AG04450 (cell line): ENCODE measurements around the gene PDE10A. TPM values are rescaled to one million over a fixed set of nuclear protein-coding genes. Genes with fewer than 3 reads are reported as not detected.

ENCODE experiments used
- CTCF ChIA-PET: fragments of 300-600, 350-600 bp; formaldehyde crosslinking; extraction: SDS; loops from one replicate; lab custom pipeline; 2022; ENCODE audit warnings: antibody characterized with exemption, inconsistent platforms; lab: Charles Lee
- POLR2A ChIA-PET: fragments of 350-600 bp; formaldehyde crosslinking; extraction: SDS; loops from one replicate; lab custom pipeline; 2021; ENCODE audit warnings: antibody characterized with exemption, inconsistent platforms; lab: Yijun Ruan, JAX
- DNase-seq: peaks from one replicate; pipeline ENCODE4 v3.0.0-alpha.2; 2011; ENCODE audit warnings: low read depth, low spot score
- H3K27ac ChIP-seq: one replicate; pipeline ENCODE4 v1.5.1; 2012; ENCODE audit warnings: low read depth, low read length, control low read depth
- H3K27me3 ChIP-seq: one replicate; pipeline ENCODE4 v1.6.0; 2012; ENCODE audit warnings: low read length; ENCODE audit not compliant: control insufficient read depth, insufficient read depth
- H3K4me3 ChIP-seq: 2 replicates; pipeline ENCODE4 v1.5.1; 2011; ENCODE audit warnings: mild to moderate bottlenecking, low read depth, low read length, control low read depth
- H3K9me3 ChIP-seq: 2 replicates; pipeline ENCODE4 v1.5.1; 2012; ENCODE audit warnings: low read length; ENCODE audit not compliant: control insufficient read depth, insufficient read depth
- CTCF ChIP-seq: IDR thresholded peaks from 2 replicates; pipeline ENCODE4 v1.5.1; 2011; ENCODE audit warnings: low read depth, low read length, control low read depth, inconsistent platforms
- polyA plus RNA-seq: library from polyadenylated mRNA; depleted of rRNA; stranded (reverse); fragments of >200 nt; gene quantifications from 2 replicates; pipeline ENCODE4 v1.2.3, GENCODE V29; 2011

Gene PDE10A
- polyA plus RNA-seq, 1 experiment = 7.8 TPM

DNA sequence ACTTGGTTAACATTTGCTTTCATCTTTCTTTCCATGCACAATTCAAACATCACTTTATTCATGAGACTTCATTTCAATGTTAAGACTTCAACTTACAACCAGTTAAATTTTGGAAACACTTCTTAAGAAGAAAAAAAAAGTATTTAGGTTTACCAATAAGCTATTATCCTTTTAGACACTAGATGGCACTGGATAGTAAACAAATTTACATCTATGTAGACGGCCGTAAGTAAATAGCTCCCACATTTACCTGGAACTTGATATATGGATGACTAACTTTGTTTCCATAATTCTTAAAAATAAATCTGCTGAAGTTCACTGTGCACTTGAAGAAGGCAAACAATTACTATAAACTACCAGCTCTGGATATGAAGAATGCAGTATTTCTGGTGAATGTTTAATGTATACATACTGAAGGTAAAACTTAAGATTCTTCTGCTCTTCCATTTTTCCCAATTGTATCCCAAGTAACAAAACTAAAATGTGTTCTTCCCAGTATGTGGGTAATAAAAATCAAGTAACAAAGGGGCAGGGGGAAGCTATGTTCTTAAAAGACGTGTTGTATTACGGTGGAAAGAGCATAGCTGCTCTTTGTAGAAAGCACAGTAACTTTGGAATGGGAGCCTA, 223.0 kb downstream of the PDE10A start:
- peak; percentile 47 for TF ChIP-seq CTCF
- H3K9me3 ChIP-seq = peaks cover 7% of the 10 kb centered on the region; the same call in 1 of the 2 replicates
- H3K4me3 ChIP-seq = no peak overlapping the region
- POLR2A ChIA-PET = no interaction called here
- no peak overlapping the region for H3K27ac ChIP-seq
- CTCF ChIA-PET = interaction anchor here (0.5 to 5.2 kb wide), 27 partner anchors 8 to 665 kb away, joined by 3 to 68 read pairs (median 3); no protein-coding TSS in a partner anchor
- peak; percentile 1 for DNase-seq
- H3K27me3 ChIP-seq = no peaks in the 10 kb centered on the region

DNA sequence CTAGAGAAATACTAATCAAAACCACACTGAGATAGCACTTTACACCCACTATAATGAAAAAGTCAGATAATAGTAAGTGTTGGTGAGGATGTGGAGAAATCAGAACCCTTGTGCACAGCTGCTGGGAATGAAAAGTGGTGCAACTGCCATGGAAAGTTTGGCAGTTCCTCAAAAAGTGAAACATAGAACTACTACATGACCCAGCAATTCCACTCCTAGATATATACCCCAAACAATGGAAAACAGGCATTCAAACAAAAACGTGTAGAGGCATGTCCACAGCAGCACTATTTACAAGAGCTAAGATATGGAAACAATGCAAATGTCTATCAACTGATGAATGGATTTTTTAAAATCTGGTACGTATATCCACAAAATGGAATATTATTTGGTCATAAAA, 236.1 kb downstream of the PDE10A start:
- Histone ChIP-seq H3K27me3 (no peaks in the 10 kb centered on the region), H3K4me3 (no peak overlapping the region), H3K9me3 (peaks cover 3% of the 10 kb centered on the region; the same call in 1 of the 2 replicates), H3K27ac (no peak overlapping the region)
- ChIA-PET CTCF (interaction anchor here (0.5 kb wide), 1 partner anchor 16 kb away, joined by 6 read pairs; no protein-coding TSS in a partner anchor), POLR2A (no interaction called here)
- no peak for DNase-seq
- no peak for TF ChIP-seq CTCF

DNA sequence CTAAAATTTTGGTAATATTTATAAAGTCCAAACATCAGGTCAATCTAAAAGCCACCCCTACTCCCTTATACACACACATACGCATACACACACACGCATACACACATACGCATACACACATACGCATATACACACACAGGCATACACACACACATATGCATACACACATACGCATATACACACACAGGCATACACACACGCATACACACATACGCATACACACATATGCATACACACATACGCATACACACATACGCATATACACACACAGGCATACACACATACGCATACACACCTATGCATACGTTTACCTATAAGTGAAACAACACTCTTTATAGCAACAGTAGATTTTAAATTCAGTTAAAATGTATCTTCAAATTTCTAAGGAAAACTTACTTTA, 240.8 kb downstream of the PDE10A start:
- H3K9me3 ChIP-seq = peaks cover 3% of the 10 kb centered on the region; the same call in 1 of the 2 replicates
- POLR2A ChIA-PET = no interaction called here

DNA sequence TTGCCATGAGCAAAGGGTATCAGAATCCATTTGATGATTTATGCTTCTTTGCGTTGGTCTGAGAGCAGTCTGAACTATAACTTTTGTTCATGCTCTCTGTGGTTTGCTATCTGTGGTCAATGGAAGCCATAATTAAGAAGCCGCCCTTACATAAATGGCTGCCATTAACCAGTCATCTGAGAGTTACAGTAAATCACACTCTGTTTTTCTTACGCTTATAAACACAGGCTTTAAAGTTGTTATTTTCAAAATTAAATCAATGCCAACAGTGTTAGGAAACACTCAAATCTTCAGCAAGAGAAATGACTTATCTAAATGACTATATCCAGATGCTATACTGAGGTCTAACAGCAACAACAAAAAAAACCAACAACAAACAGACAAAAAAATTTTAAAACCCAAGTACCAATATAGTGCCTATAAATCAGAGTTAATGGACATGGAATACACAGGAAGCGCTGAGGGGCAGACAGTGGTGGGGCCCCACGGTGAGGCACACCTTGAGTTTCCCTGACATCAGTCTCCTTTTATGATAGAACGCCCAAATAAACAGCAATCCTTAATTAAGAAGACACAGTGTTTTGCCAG, 245.7 kb downstream of the PDE10A start:
- TF ChIP-seq CTCF = no peak
- Histone ChIP-seq H3K9me3 (no peaks in the 10 kb centered on the region), H3K27ac (no peak overlapping the region), H3K27me3 (no peaks in the 10 kb centered on the region), H3K4me3 (no peak overlapping the region)
- no peak for DNase-seq
- ChIA-PET CTCF (no interaction called here), POLR2A (no interaction called here)

More for the DNA sequence above, 240.8 kb downstream of the PDE10A start:
- Histone ChIP-seq H3K27ac (no peak overlapping the region), H3K27me3 (no peaks in the 10 kb centered on the region), H3K4me3 (no peak overlapping the region)
- DNase-seq = no peak
- no peak for TF ChIP-seq CTCF
- CTCF ChIA-PET = no interaction called here

DNA sequence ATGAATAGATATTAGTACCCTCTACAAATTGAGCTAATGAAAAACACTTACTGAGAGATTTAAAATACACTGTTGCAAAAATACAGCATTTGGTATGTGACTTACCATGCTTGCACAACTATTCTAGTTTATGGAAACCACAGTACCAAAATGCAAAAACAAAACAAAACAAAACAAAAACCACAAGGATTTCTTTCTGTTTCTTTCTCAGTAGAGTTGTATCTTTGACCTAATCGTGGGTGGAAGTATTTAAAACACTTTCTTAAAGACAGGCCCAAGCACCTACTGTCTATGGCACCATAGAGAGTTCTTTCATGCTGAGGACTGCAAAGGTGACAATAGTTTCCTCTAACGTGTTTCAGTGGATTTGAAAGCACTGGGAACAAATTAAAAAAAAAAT, 258.3 kb downstream of the PDE10A start:
- ChIA-PET POLR2A (no interaction called here), CTCF (no interaction called here)
- Histone ChIP-seq H3K27ac (no peak overlapping the region), H3K4me3 (no peak overlapping the region), H3K27me3 (no peaks in the 10 kb centered on the region), H3K9me3 (peaks cover 7% of the 10 kb centered on the region; the same call in 1 of the 2 replicates)
- TF ChIP-seq CTCF = no peak
- DNase-seq = no peak
